HepG2 (cell line): ENCODE measurements around the gene COMMD8. TPM values are rescaled to one million over a fixed set of nuclear protein-coding genes. Genes with fewer than 3 reads are reported as not detected.

Experiments used
- ERF ChIP-seq: IDR thresholded peaks from 2 replicates; pipeline ENCODE4 v1.6.1; 2018; ENCODE audit warnings: missing biosample characterization, missing genetic modification reagents
- MIXL1 ChIP-seq: IDR thresholded peaks from 2 replicates; pipeline ENCODE4 v1.6.1; 2016
- RELA ChIP-seq: sonication (generic); formaldehyde crosslinking; IDR thresholded peaks from 2 replicates; pipeline ENCODE4 v1.4.0; 2020; ENCODE audit warnings: missing genetic modification reagents
- RORA ChIP-seq: sonication (generic); formaldehyde crosslinking; IDR thresholded peaks from 2 replicates; pipeline ENCODE4 v1.5.0; 2020; ENCODE audit warnings: mild to moderate bottlenecking, missing genetic modification reagents, moderate library complexity
- ZNF142 ChIP-seq: sonication (generic); formaldehyde crosslinking; IDR thresholded peaks from 2 replicates; pipeline ENCODE4 v1.4.0; 2020; ENCODE audit warnings: missing genetic modification reagents
- polyA plus RNA-seq, 8 experiments: library from polyadenylated mRNA; depleted of rRNA in 3 of 8; stranded (reverse) in 7 of 8; unstranded in 1 of 8; fragments of >200 nt; fragmentation: Illumina TruSeq in 4 of 8; extraction: Trizol in 4 of 8; gene quantifications; 2 replicates each; pipeline versions ENCODE4 v1.2.1 to v1.2.3, GENCODE V29; 2011 to 2016; ENCODE audit warnings: low read depth in 4 of 8, missing spikeins in 1 of 8, mixed read lengths in 1 of 8; ENCODE audit not compliant: insufficient read depth in 1 of 8
- total RNA-seq, 5 experiments: library from RNA; depleted of rRNA; stranded (reverse); fragments of >200 nt; fragmentation: Illumina TruSeq; extraction: Trizol; gene quantifications; 2 replicates each; pipeline ENCODE4 v1.2.3, GENCODE V29; 2016; ENCODE audit warnings: low read depth in 1 of 5
- TF ChIP-seq, protein P1 (sequence below): sonication (generic); formaldehyde crosslinking; IDR thresholded peaks from 2 replicates; pipeline ENCODE4 v1.4.0; 2020; ENCODE audit warnings: missing genetic modification reagents, mild to moderate bottlenecking, borderline replicate concordance

Gene COMMD8
- total and polyA plus RNA-seq, 2 of the 13 experiments (the other 11 are each of a cell fraction or from before 2014, with no cell fraction given), result 7.1 to 20.3 TPM

GRCh38 chr4:47475411-47475810 lies 11.9 kb upstream of the COMMD8 start (continued):
- TF ChIP-seq ZNF142 (CRISPR knock-in tag), result no peak
- TF ChIP-seq, protein P1, sequence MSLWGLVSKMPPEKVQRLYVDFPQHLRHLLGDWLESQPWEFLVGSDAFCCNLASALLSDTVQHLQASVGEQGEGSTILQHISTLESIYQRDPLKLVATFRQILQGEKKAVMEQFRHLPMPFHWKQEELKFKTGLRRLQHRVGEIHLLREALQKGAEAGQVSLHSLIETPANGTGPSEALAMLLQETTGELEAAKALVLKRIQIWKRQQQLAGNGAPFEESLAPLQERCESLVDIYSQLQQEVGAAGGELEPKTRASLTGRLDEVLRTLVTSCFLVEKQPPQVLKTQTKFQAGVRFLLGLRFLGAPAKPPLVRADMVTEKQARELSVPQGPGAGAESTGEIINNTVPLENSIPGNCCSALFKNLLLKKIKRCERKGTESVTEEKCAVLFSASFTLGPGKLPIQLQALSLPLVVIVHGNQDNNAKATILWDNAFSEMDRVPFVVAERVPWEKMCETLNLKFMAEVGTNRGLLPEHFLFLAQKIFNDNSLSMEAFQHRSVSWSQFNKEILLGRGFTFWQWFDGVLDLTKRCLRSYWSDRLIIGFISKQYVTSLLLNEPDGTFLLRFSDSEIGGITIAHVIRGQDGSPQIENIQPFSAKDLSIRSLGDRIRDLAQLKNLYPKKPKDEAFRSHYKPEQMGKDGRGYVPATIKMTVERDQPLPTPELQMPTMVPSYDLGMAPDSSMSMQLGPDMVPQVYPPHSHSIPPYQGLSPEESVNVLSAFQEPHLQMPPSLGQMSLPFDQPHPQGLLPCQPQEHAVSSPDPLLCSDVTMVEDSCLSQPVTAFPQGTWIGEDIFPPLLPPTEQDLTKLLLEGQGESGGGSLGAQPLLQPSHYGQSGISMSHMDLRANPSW (CRISPR knock-in tag), result no peak
- no peak for TF ChIP-seq ERF (CRISPR knock-in tag)
- no peak for TF ChIP-seq MIXL1 (CRISPR knock-in tag)
- TF ChIP-seq RORA, result no peak
- TF ChIP-seq RELA, result no peak
